ENCODE measurements around the gene GLRX.

The GLRX gene

GRCh38 chr5:95808686-95809413, 13.7 kb downstream of the GLRX start:
- peak; percentile 64 for DNase-seq

GRCh38 chr5:95808013-95808685, 14.4 kb downstream of the GLRX start:
- DNase-seq = no peak

GRCh38 chr5:95806687-95807086, 15.8 kb downstream of the GLRX start:
- DNase-seq = no peak

- DNase-seq = no peak
Measured at GRCh38 chr5:95804736-95805539, 17.6 kb downstream of the GLRX start.

GRCh38 chr5:95803271-95804148, 19.0 kb downstream of the GLRX start:
- DNase-seq = no peak

- no peak for DNase-seq
Measured at GRCh38 chr5:95801961-95802360, 20.6 kb downstream of the GLRX start.

GRCh38 chr5:95801532-95801931, 21.0 kb downstream of the GLRX start:
- no peak for DNase-seq

GRCh38 chr5:95800553-95800952, 22.0 kb downstream of the GLRX start:
- no peak for DNase-seq

- DNase-seq = no peak
Measured at GRCh38 chr5:95799191-95799835, 23.2 kb downstream of the GLRX start.

GRCh38 chr5:95798545-95798944, 24.0 kb downstream of the GLRX start:
- DNase-seq = no peak

GRCh38 chr5:95798048-95798447, 24.5 kb downstream of the GLRX start:
- DNase-seq = no peak

GRCh38 chr5:95797301-95797700, 25.2 kb downstream of the GLRX start:
- no peak for DNase-seq

GRCh38 chr5:95794070-95794516, 28.4 kb downstream of the GLRX start:
- peak; percentile 79 for DNase-seq

GRCh38 chr5:95791751-95792150, 30.8 kb downstream of the GLRX start:
- no peak for DNase-seq

GRCh38 chr5:95788493-95788892, 34.0 kb downstream of the GLRX start:
- DNase-seq = no peak

- peak; percentile 84 for DNase-seq
Measured at GRCh38 chr5:95786821-95787418, 35.6 kb downstream of the GLRX start.

GRCh38 chr5:95784514-95785302, 37.8 kb downstream of the GLRX start:
- DNase-seq = no peak

GRCh38 chr5:95783661-95784060, 38.9 kb downstream of the GLRX start:
- DNase-seq = no peak

GRCh38 chr5:95782181-95782580, 40.3 kb downstream of the GLRX start:
- DNase-seq = no peak

- peak; percentile 84 for DNase-seq
Measured at GRCh38 chr5:95781101-95781583, 41.4 kb downstream of the GLRX start.

- DNase-seq = no peak
Measured at GRCh38 chr5:95780597-95780996, 41.9 kb downstream of the GLRX start.
